Motor neuron (in vitro differentiated cells): Measurements from ENCODE around the gene CDH4. TPM values are rescaled to one million over a fixed set of nuclear protein-coding genes. Genes with fewer than 3 reads are reported as not detected.

Source experiments
- ATAC-seq, 8 experiments: fragments of 200-7000 bp; cut with Tn5 transposase; replicated peaks in 6 of 8; 2 replicates each; pipeline ENCODE4 v1.8.0; 2021; ENCODE audit warnings: mild to moderate bottlenecking in 8 of 8, moderate library complexity in 8 of 8
- H3K27ac ChIP-seq, 2 donors: fragments of 250-450 bp; sonication (Bioruptor Pico); 2 replicates each; pipeline ENCODE4 v1.9.0; 2021; ENCODE audit warnings: antibody characterized with exemption in 2 of 2, mild to moderate bottlenecking in 2 of 2, moderate library complexity in 1 of 2
- H3K4me1 ChIP-seq, 2 donors: fragments of 250-450 bp; sonication (Bioruptor Pico); replicated peaks in 1 of 2; 2 replicates each; pipeline ENCODE4 v1.6.1; 2021; ENCODE audit warnings: antibody characterized with exemption in 2 of 2, mild to moderate bottlenecking in 2 of 2, moderate library complexity in 1 of 2
- H3K4me3 ChIP-seq, 5 donors: fragments of 250-450 bp; sonication (Bioruptor Pico); 2 replicates each; pipeline ENCODE4 v1.9.0; 2021; ENCODE audit warnings: antibody characterized with exemption in 5 of 5, mild to moderate bottlenecking in 5 of 5, moderate library complexity in 4 of 5
- WGBS, 10 experiments: fragments of 450-650 bp; shearing (Covaris generic); methylation state at CpG; one replicate each; pipeline ENCODE4 v1.0.0; 2022; 5-methylcytosine and 5-hydroxymethylcytosine counted together
- in situ Hi-C, 9 experiments: fragments of 400-800 bp; cut with MboI; loops; one replicate each; pipeline ENCODE4 v1.15.0; 2021; ENCODE audit warnings: low sequenced_read_pairs in 9 of 9, low pct_unique_long_range_greater_than_20kb in 2 of 9; ENCODE audit not compliant: unreplicated experiment in 9 of 9
- total RNA-seq, 8 experiments: library from RNA; unstranded; fragments of 300-600 nt; gene quantifications; 2 replicates each; pipeline versions ENCODE4 v1.2.3 to v1.2.4, GENCODE V29; 2022

The CDH4 gene
- total RNA-seq, 8 experiments from 2014 or later, result 2.4 to 41.6 (median 12.9) TPM

GRCh38 chr20:61988665-61989064 is 736.6 kb downstream of the CDH4 start:
- no peak overlapping the region for H3K4me3 ChIP-seq
- no peak for ATAC-seq
- WGBS, 10 experiments, result 80 to 100% (median 97%) methylated on average over 1 to 17 of the region's 18 CpGs
- H3K4me1 ChIP-seq, result no peaks in the 10 kb centered on the region
- no peak overlapping the region for H3K27ac ChIP-seq
- in situ Hi-C loops, result no loop called here

GRCh38 chr20:61989741-61990140 is 737.7 kb downstream of the CDH4 start:
- Histone ChIP-seq H3K27ac (no peak overlapping the region), H3K4me3 (no peak overlapping the region), H3K4me1 (no peaks in the 10 kb centered on the region)
- no peak for ATAC-seq
- WGBS, 10 experiments, result 80 to 83% methylated on average over 3 to 6 of the region's 14 CpGs; no CpG with 5 or more reads in 8 of the 10 experiments
- in situ Hi-C loops, result no loop called here
